OCI-LY7 (cell line): Measurements from ENCODE around the gene PALB2. TPM values are rescaled to one million over a fixed set of nuclear protein-coding genes. Genes with fewer than 3 reads are reported as not detected.

Source experiments
- BruUV-seq: library from RNA; stranded (reverse); fragments of 400-500 nt; replicated peaks from 2 replicates; lab custom pipeline; 2021; lab: Mats Ljungman, UMichigan
- CTCF ChIA-PET: fragments of 300-600 bp; sonication (Branson Sonifier 250); formaldehyde crosslinking; loops from one replicate; lab custom pipeline; 2022; ENCODE audit warnings: antibody characterized with exemption; ENCODE audit not compliant: unreplicated experiment; lab: Charles Lee
- POLR2A ChIA-PET: fragments of 300-600 bp; sonication (Branson Sonifier 250); formaldehyde crosslinking; loops from one replicate; lab custom pipeline; 2022; ENCODE audit warnings: antibody characterized with exemption; lab: Charles Lee
- DNase-seq: peaks from one replicate; pipeline ENCODE4 v3.0.0-alpha.2; 2015; ENCODE audit warnings: low spot score
- H2AFZ ChIP-seq: fragments of 200-600 bp; sonication (generic), shearing (Covaris generic); 2 replicates; pipeline ENCODE4 v1.6.1; 2014; ENCODE audit warnings: mild to moderate bottlenecking, antibody characterized with exemption, low read length, moderate library complexity
- H3K27ac ChIP-seq: fragments of 200-600 bp; sonication (generic); 2 replicates; pipeline ENCODE4 v1.5.1; 2014; ENCODE audit warnings: mixed run types, low read depth, mild to moderate bottlenecking, moderate library complexity, low read length, inconsistent platforms; ENCODE audit not compliant: poor library complexity, severe bottlenecking
- H3K36me3 ChIP-seq: fragments of 200-600 bp; sonication (generic); 2 replicates; pipeline ENCODE4 v1.6.1; 2014; ENCODE audit warnings: mild to moderate bottlenecking, antibody characterized with exemption, low read length, moderate library complexity, mixed read lengths; ENCODE audit not compliant: insufficient read depth
- H3K4me1 ChIP-seq: fragments of 200-600 bp; sonication (generic); 2 replicates; pipeline ENCODE4 v1.5.1; 2014; ENCODE audit warnings: mild to moderate bottlenecking, low read length; ENCODE audit not compliant: insufficient read depth, poor library complexity, severe bottlenecking
- H3K4me2 ChIP-seq: fragments of 200-600 bp; sonication (generic); 2 replicates; pipeline ENCODE4 v1.6.1; 2014; ENCODE audit warnings: mild to moderate bottlenecking, low read length
- H3K4me3 ChIP-seq: fragments of 200-600 bp; sonication (generic); 2 replicates; pipeline ENCODE4 v1.5.1; 2014; ENCODE audit warnings: mild to moderate bottlenecking, low read depth, low read length; ENCODE audit not compliant: poor library complexity, severe bottlenecking
- H3K79me2 ChIP-seq: fragments of 200-600 bp; sonication (generic); 2 replicates; pipeline ENCODE4 v1.6.1; 2016; ENCODE audit warnings: low read depth, mild to moderate bottlenecking, low read length, moderate library complexity, mixed read lengths; ENCODE audit not compliant: insufficient read depth
- H3K9me2 ChIP-seq: fragments of 200-600 bp; sonication (generic); 2 replicates; pipeline ENCODE4 v1.6.1; 2016; ENCODE audit warnings: mild to moderate bottlenecking, low read length, mixed read lengths; ENCODE audit not compliant: insufficient read depth
- H3K9me3 ChIP-seq: fragments of 200-600 bp; sonication (generic); 2 replicates; pipeline ENCODE4 v1.6.1; 2014; ENCODE audit warnings: mild to moderate bottlenecking, mixed run types, low read length, mixed read lengths
- H4K20me1 ChIP-seq: fragments of 200-600 bp; sonication (generic); 2 replicates; pipeline ENCODE4 v1.6.1; 2014; ENCODE audit warnings: mild to moderate bottlenecking, antibody characterized with exemption, low read length, moderate library complexity, mixed read lengths; ENCODE audit not compliant: insufficient read depth
- EZH2phosphoT487 ChIP-seq: fragments of 200-600 bp; sonication (generic); IDR thresholded peaks from 2 replicates; pipeline ENCODE4 v1.6.1; 2018; ENCODE audit warnings: low read depth, borderline replicate concordance, mild to moderate bottlenecking, mixed run types, antibody characterized with exemption, low read length, moderate library complexity, mixed read lengths
- intact Hi-C: fragments of 100-400 bp; cut with micrococcal nuclease; formaldehyde crosslinking; loops from one replicate; pipeline ENCODE4 v1.10.0; 2022; ENCODE audit not compliant: unreplicated experiment
- total RNA-seq, 2 experiments: library from RNA; depleted of rRNA in 1 of 2; stranded (reverse); fragments of >200 nt in 1 of 2; shearing (Covaris generic) in 1 of 2; gene quantifications; 2 replicates each; pipeline ENCODE4 v1.2.3, GENCODE V29; 2014 to 2022
- TF ChIP-seq, protein P1 (sequence below): fragments of 200-600 bp; sonication (generic); conservative IDR thresholded peaks from 2 replicates; pipeline ENCODE4 v1.5.1; 2014; ENCODE audit warnings: mild to moderate bottlenecking, antibody characterized with exemption, low read length, moderate library complexity, mixed read lengths

Gene PALB2
- total RNA-seq, 2 experiments from 2014 or later = 16.6 to 35.1 TPM

DNA sequence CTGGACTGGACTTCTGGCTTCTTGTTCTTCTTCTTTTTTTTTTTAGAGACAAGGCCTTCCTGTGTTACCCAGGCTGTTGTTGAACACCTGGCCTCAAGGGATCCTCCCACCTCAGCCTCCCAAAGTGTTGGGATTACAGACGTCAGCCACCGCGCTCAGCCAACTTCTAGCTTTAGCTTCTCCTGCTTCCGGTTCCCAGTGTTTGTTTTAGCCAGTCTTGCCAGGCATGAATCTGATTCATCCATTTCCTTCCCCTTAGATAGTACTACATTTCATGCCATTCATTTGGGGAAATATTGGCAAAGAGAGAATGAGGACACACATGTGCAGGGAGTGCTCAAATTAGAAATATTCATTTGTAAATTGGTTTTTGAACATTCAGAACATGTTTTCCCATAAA, 32.9 kb downstream of the PALB2 start:
- POLR2A ChIA-PET = no interaction called here
- no peak overlapping the region for H2AFZ ChIP-seq
- intact Hi-C loops = no loop called here

DNA sequence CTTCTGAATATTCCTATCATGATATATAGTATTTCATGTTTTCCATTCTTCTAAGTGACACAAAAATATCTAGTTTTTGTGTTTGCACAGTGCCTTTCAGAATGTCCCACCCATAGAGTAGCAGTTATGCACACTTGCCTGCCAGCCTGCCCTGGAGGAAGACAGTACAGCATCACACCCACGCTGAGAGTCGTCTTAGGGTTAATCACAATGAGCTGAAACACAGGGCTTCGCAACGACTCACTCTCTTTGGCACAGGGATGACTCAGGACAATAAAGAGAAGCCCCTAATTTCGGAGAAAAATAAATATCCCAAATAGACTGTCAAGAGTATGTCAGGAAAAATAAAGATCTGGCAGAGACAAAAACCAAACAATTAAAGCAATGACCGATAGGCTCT, 33.4 kb downstream of the PALB2 start:
- Histone ChIP-seq H3K4me2 (no peak overlapping the region), H3K27ac (no peak overlapping the region), H3K4me3 (no peak overlapping the region), H4K20me1 (no peaks in the 10 kb centered on the region), H3K9me2 (no peaks in the 10 kb centered on the region), H3K79me2 (no peaks in the 10 kb centered on the region), H2AFZ (no peak overlapping the region), H3K9me3 (no peaks in the 10 kb centered on the region), H3K4me1 (no peaks in the 10 kb centered on the region), H3K36me3 (peaks cover 71% of the 10 kb centered on the region)
- BruUV-seq = no TSS peak
- DNase-seq = no peak
- TF ChIP-seq, protein P1, sequence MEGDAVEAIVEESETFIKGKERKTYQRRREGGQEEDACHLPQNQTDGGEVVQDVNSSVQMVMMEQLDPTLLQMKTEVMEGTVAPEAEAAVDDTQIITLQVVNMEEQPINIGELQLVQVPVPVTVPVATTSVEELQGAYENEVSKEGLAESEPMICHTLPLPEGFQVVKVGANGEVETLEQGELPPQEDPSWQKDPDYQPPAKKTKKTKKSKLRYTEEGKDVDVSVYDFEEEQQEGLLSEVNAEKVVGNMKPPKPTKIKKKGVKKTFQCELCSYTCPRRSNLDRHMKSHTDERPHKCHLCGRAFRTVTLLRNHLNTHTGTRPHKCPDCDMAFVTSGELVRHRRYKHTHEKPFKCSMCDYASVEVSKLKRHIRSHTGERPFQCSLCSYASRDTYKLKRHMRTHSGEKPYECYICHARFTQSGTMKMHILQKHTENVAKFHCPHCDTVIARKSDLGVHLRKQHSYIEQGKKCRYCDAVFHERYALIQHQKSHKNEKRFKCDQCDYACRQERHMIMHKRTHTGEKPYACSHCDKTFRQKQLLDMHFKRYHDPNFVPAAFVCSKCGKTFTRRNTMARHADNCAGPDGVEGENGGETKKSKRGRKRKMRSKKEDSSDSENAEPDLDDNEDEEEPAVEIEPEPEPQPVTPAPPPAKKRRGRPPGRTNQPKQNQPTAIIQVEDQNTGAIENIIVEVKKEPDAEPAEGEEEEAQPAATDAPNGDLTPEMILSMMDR = no peak
- TF ChIP-seq EZH2phosphoT487 = no peak
- CTCF ChIA-PET = no interaction called here
- intact Hi-C loops = no loop called here
- POLR2A ChIA-PET = interaction anchor here (0.9 to 1.7 kb wide), 2 partner anchors 34 to 36 kb away, joined by 3 to 10 read pairs; no protein-coding TSS in a partner anchor

More for the DNA sequence above, 32.9 kb downstream of the PALB2 start:
- no peak for TF ChIP-seq EZH2phosphoT487
- TF ChIP-seq, protein P1 = no peak
- Histone ChIP-seq H3K9me3 (no peaks in the 10 kb centered on the region), H3K4me2 (no peak overlapping the region), H4K20me1 (no peaks in the 10 kb centered on the region), H3K36me3 (peaks cover 69% of the 10 kb centered on the region), H3K27ac (no peak overlapping the region), H3K79me2 (no peaks in the 10 kb centered on the region), H3K4me3 (no peak overlapping the region), H3K9me2 (no peaks in the 10 kb centered on the region), H3K4me1 (no peaks in the 10 kb centered on the region)
- CTCF ChIA-PET = no interaction called here
- no peak for DNase-seq
- TSS peak; percentile 29 for BruUV-seq

DNA sequence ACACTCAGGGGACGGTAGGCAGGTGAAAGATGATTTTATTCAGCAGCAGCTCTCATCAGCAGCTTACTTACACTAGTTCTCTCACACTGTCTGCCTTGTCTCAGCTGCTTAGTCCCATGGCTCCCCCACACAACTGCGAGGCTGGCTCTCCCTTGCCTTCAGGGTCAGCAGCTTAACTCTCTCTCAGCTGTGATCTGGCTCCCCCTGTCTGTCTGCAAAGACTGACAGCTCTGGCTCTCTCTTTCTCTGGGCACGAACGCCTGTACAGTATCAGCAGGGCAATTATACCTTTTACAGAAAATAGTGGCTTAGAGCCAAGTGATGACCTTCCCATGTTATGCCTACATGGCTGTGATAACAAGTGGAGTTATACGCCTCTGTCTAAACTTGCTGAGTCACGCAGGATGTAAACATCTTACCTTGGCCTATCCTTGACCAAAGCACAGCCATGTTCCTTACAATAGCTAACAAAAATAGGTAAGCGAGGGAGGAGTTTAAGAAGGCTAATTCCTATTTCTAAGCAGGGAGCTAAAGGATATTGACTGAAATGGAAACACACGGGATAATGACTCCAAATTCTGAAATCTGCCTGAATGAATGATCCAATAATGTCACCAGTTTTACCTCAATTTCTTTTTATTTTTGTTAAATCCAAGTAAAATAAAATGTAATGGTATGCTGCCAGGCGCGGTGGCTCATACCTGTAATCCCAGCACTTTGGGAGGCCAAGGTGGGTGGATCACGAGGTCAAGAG, 43.9 kb downstream of the PALB2 start:
- no peak for TF ChIP-seq EZH2phosphoT487
- TF ChIP-seq, protein P1 = peak; percentile 79
- Histone ChIP-seq H3K4me3 (peak overlapping the region; percentile 96), H3K4me2 (peak overlapping the region; percentile 75), H2AFZ (peak overlapping the region; percentile 61; the same call in 1 of the 2 replicates), H4K20me1 (peaks cover 7% of the 10 kb centered on the region; the same call in 1 of the 2 replicates), H3K9me3 (no peaks in the 10 kb centered on the region), H3K9me2 (no peaks in the 10 kb centered on the region), H3K4me1 (peaks cover 21% of the 10 kb centered on the region), H3K79me2 (peaks cover 41% of the 10 kb centered on the region), H3K36me3 (peaks cover 41% of the 10 kb centered on the region), H3K27ac (peak overlapping the region; percentile 57)
- intact Hi-C loops = loop anchor here (2.0 to 5.0 kb wide), 2 partner anchors 90 to 145 kb away; partner anchors contain the start of gene COG7
- BruUV-seq = no TSS peak
- DNase-seq = peak; percentile 83
- ChIA-PET CTCF (interaction anchor here (0.7 to 1.1 kb wide), 3 partner anchors 39 to 81 kb away, joined by 3 to 7 read pairs (median 3); partner anchors contain the start of genes EARS2 and UBFD1), POLR2A (interaction anchor here (0.7 to 1.3 kb wide), 5 partner anchors 24 to 584 kb away, joined by 3 to 7 read pairs (median 3); no protein-coding TSS in a partner anchor)
